BE2C (cell line): ENCODE data around the gene HIVEP2. TPM values are rescaled to one million over a fixed set of nuclear protein-coding genes. Genes with fewer than 3 reads are reported as not detected.

Experiments used
- DNase-seq: peaks from one replicate; pipeline ENCODE4 v3.0.0-alpha.2; 2020
- H3K27me3 ChIP-seq: fragments of 250-450 bp; sonication (Bioruptor Pico); 2 replicates; pipeline ENCODE4 v1.5.1; 2020; ENCODE audit warnings: mild to moderate bottlenecking
- H3K36me3 ChIP-seq: fragments of 250-450 bp; sonication (Bioruptor Pico); 2 replicates; pipeline ENCODE4 v1.5.1; 2020; ENCODE audit warnings: mild to moderate bottlenecking
- H3K4me1 ChIP-seq: fragments of 250-450 bp; sonication (Bioruptor Pico); 2 replicates; pipeline ENCODE4 v1.5.1; 2020
- H3K4me3 ChIP-seq: 2 replicates; pipeline ENCODE4 v1.5.1; 2011; ENCODE audit warnings: low read depth, low read length
- H3K9me3 ChIP-seq: fragments of 250-450 bp; sonication (Bioruptor Pico); 2 replicates; pipeline ENCODE4 v1.5.1; 2020
- CTCF ChIP-seq: IDR thresholded peaks from 2 replicates; pipeline ENCODE4 v1.5.1; 2012; ENCODE audit warnings: mild to moderate bottlenecking, low read depth, low read length
- polyA plus RNA-seq: library from polyadenylated mRNA; unstranded; fragments of >200 nt; gene quantifications from one replicate; pipeline ENCODE4 v1.2.1, GENCODE V29; 2012; ENCODE audit warnings: low read depth, missing spikeins; ENCODE audit not compliant: insufficient read length, insufficient read depth

The HIVEP2 gene, protein sequence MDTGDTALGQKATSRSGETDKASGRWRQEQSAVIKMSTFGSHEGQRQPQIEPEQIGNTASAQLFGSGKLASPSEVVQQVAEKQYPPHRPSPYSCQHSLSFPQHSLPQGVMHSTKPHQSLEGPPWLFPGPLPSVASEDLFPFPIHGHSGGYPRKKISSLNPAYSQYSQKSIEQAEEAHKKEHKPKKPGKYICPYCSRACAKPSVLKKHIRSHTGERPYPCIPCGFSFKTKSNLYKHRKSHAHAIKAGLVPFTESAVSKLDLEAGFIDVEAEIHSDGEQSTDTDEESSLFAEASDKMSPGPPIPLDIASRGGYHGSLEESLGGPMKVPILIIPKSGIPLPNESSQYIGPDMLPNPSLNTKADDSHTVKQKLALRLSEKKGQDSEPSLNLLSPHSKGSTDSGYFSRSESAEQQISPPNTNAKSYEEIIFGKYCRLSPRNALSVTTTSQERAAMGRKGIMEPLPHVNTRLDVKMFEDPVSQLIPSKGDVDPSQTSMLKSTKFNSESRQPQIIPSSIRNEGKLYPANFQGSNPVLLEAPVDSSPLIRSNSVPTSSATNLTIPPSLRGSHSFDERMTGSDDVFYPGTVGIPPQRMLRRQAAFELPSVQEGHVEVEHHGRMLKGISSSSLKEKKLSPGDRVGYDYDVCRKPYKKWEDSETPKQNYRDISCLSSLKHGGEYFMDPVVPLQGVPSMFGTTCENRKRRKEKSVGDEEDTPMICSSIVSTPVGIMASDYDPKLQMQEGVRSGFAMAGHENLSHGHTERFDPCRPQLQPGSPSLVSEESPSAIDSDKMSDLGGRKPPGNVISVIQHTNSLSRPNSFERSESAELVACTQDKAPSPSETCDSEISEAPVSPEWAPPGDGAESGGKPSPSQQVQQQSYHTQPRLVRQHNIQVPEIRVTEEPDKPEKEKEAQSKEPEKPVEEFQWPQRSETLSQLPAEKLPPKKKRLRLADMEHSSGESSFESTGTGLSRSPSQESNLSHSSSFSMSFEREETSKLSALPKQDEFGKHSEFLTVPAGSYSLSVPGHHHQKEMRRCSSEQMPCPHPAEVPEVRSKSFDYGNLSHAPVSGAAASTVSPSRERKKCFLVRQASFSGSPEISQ (N-terminal part only)
- 0.51 TPM for polyA plus RNA-seq

- peak; percentile 50 for DNase-seq
- TF ChIP-seq CTCF = no peak
- Histone ChIP-seq H3K36me3 (no peaks in the 10 kb centered on the region), H3K27me3 (peaks cover 61% of the 10 kb centered on the region), H3K9me3 (no peaks in the 10 kb centered on the region), H3K4me1 (no peaks in the 10 kb centered on the region; the same call in 1 of the 2 replicates), H3K4me3 (peak within 1 kb of the TSS; percentile 73)
Measured at GRCh38 chr6:142945049-142945445, at the start of gene HIVEP2. Gene HIVEP2 (minus strand): TSS chr6:142945176. CDS start chr6:142774738, 170,438 bp downstream.

DNA sequence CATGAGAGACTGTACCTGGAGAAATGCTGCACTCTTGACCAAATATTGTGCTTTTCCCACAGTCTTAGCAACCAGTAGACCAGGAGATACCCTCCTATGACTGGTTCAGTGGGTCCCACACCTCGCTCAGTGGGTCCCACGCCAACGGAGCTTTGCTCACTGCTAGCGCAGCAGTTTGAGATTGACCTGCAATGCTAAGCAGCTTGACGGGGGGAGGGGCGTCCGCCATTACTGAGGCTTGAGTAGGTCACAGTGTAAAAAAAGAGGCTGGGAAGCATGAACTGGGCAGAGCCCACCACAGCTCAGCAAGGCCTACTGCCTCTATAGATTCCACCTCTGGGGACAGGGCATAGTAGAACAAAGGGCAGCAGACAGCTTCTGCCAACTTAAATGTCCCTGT lies 49.0 kb upstream of the HIVEP2 start:
- TF ChIP-seq CTCF = no peak
- no peak for DNase-seq
- no peaks in the 10 kb centered on the region for H3K27me3 ChIP-seq
- no peaks in the 10 kb centered on the region for H3K36me3 ChIP-seq
- H3K9me3 ChIP-seq = no peaks in the 10 kb centered on the region
- no peak overlapping the region for H3K4me3 ChIP-seq
- H3K4me1 ChIP-seq = no peaks in the 10 kb centered on the region

- no peaks in the 10 kb centered on the region for H3K4me1 ChIP-seq
- DNase-seq = no peak
- no peaks in the 10 kb centered on the region for H3K27me3 ChIP-seq
- H3K36me3 ChIP-seq = no peaks in the 10 kb centered on the region
- no peak for TF ChIP-seq CTCF
- H3K9me3 ChIP-seq = no peaks in the 10 kb centered on the region; the same call in 1 of the 2 replicates
- H3K4me3 ChIP-seq = no peak overlapping the region
Measured at GRCh38 chr6:142987490-142987889, 42.5 kb upstream of the HIVEP2 start.

DNA sequence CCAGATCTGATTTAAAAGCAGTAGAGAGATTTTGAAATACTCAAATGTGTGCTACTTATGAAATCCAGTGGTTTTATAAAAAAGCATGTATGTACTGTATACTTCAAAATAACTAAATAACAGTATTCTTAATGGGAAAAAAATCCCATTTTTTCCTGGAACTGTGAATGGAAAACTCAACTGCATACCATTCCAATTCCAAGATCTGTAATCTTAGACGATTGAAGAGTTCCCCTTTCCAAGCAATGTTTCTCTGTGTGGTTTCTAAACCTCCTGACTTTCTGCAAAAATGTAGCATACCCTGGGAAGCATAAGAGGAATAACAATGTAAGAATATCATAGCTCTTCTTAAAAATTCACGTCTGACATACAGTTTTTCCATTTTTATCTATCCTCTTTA lies 40.3 kb upstream of the HIVEP2 start:
- Histone ChIP-seq H3K27me3 (no peaks in the 10 kb centered on the region), H3K9me3 (no peaks in the 10 kb centered on the region; the same call in 1 of the 2 replicates), H3K4me1 (no peaks in the 10 kb centered on the region), H3K36me3 (no peaks in the 10 kb centered on the region), H3K4me3 (no peak overlapping the region)
- no peak for TF ChIP-seq CTCF
- DNase-seq = no peak

GRCh38 chr6:142984386-142984785 lies 39.4 kb upstream of the HIVEP2 start:
- Histone ChIP-seq H3K4me3 (no peak overlapping the region), H3K4me1 (no peaks in the 10 kb centered on the region), H3K36me3 (no peaks in the 10 kb centered on the region), H3K9me3 (no peaks in the 10 kb centered on the region; the same call in 1 of the 2 replicates), H3K27me3 (no peaks in the 10 kb centered on the region)
- DNase-seq = no peak
- no peak for TF ChIP-seq CTCF
